ENCODE data around the gene LYRM1.
"Not testable (repeated sequence)": the region's sequence is repeated elsewhere in the genome, so short reads cannot be mapped to it uniquely, and the experiment has no call there.

The LYRM1 gene, protein sequence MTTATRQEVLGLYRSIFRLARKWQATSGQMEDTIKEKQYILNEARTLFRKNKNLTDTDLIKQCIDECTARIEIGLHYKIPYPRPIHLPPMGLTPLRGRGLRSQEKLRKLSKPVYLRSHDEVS

DNA sequence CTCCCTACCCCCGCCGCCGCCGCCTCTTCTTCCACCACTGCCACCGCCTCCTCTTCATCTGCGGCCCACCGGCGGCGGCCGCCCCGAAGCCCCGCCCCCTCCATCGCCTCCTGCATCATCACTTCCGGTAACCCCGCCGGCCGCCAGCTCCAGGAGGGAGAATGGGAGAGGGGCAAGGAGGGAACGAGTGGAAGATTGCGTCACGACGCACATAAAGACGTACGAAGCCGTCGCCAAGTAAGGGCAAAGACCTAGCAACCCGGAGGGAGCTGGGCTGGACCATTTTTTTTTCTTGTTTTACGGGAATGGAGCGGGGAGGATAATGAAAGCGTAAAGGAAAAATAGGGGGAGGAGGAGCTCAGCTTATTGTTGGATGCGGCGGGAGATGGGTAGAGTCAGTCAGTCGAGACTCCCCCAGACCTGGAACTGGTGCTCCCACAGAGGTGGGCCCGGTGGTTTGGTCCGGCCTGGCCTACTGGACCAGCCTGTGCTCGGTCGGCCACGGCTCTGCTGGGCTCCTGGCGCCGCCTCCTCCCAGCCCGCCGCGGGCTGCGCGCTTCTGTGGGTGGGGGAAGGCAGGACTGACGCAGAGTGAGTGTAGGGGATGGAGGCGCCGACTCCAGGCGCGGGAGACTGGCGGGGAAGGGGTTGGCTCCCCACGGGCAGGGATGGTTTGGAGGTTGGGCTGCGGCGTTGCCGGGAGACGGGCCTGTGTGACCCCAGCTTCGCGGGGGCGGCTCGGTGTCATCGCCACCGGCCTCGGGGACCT lies at the start of gene LYRM1, which contains the start of gene DCUN1D3:
LYRM1 (plus strand) TSS at position 473 of the 769 bp plus-strand sequence. CDS start 14,785 bp downstream, outside the sequence.
DCUN1D3 (minus strand) TSS at position 60 of the 769 bp plus-strand sequence. CDS start 37,820 bp downstream, outside the sequence.
- peak; percentile 94 to 97 for DNase-seq

DNA sequence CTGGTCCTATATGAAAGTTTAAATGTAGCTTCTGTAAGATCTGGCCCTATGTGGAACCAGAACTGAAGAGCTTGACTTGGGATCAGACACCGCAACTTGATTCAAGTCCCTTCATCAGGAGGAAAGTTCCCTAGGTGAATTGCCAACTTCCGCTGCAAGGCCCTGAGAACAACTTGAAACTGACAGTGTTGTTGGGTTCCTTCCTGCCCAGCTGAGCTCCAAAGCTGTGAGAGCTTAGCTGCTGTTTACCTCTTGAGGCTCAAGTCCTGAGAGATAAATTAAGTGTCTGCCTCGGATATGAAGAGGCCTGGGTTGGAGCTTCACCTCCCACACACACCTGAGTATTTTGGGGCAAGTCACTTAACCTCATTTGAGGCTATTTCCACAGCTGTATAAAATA lies 49.6 kb upstream of the LYRM1 start:
- no peak for DNase-seq

DNA sequence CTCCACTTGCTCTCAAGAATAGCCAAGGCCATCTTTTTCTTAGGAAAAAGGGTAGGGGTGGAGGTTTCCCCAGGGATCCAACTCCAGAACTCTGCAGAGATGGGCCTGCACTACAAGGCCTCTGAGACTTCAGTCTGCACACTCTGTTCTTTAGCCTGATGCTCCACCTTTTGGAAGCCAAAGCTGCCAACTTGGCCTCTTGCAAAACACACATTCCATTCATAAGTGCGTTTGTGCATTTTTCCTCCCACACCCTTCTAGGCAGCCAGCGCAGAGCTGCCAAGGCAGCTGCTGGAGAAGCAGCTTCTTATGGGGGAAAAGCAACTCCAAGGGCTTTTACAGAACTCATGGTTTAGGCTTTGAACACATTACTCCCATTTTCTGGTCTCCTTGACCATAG lies 49.0 kb upstream of the LYRM1 start:
- DNase-seq = no peak

DNA sequence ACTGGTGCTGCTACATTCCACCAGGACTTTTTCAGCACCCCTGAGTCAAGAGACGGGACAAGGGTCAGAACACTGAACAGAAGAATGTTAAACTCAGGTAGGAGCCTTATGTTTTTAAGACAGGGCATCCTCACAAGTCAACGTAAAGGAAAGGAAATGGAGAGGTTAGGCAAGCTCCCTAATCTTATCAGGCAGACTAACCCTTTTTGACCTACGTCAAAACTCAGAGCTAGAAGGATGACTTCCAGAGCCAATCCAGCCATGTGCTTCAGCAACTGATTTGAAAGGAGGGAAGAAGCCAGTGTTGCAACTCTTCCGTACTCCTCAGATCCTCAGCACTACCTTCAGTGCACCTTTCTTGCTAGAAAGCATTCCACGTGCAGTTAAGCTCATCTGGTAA lies 47.4 kb upstream of the LYRM1 start:
- no peak for DNase-seq

DNA sequence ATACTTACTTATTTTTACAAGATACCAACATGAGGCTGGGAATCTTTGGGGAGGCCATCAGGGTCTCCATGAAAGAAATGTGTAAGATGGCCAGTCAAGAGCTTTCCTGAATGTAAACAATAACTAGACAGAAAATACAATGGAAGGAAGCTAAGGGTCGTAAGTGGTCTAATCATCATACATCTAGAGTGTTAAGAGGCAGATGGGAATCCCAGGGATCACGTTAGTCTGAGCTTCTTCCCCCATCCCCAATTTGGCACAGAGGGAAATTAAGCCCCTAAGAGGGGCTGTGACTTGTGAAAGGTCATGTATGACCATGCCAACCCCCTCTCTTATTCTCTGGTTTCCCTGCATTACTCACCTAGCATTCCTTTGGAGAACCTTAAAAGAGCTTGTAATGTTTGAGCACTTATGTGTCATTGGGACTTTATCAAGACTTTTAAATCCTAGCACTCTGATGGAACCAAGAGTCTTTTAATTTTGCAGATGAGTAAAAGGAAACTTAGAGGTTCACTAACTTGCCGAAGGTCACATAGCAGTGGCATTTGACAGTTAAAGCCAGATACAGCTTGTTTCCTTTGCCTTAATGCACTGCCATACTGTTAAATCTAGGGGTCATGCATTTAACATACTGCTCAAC lies 46.5 kb upstream of the LYRM1 start:
- DNase-seq = no peak

DNA sequence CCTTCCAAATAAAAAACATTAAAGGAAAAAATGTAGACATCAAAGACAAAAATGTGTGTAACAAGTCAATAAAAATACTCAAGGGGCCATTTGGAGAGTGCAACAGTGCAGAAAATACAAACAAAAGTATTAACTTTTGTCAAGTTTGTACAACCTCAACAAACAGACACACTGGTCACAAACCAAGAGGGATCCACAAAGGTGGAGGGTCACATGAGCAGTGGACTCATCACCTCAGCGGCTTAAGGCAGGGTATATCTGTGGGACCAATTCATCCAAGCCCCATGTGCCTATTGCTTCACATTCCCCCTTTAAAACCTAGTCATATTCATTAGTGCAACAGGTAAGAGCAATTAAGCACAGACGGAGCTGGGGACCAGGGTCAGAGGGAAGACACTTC lies 45.6 kb upstream of the LYRM1 start:
- DNase-seq = no peak

DNA sequence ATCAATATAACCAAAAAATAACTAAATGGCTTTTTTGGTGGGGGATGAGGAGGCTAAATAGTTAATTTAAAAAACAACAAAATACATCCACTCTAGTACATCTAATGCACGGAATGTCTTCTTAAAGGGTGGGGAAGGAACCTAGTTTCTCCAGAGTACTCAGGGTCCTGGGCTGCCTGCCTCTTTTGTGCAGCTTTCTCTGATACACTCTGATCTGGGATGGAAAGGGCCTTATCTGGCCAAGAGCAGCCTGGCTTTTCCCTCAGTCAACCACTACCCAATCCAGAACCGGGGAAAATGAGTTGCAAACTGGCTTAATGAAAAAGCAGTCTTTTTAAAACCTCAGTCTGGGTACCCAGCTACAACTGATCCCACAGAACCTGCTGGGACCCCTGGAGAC lies 43.3 kb upstream of the LYRM1 start:
- DNase-seq = no peak

DNA sequence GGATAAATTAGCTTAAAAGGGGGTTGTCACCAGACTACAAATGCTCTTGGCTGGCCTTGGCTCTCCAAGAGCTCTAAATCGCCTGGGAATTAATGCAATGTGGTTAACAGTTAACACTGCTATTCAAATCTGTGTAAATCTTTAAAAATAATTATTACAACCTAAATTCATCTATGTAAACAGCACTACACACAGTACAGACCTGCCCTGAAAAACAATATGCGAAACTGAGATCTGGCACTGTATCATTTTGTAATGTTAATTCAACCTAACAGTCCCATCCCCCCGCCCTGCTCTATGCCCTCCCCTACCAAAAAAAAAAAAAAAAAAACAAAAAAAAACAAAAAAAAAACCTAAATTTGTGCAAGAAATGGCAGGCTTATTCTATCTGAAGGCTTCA lies 41.3 kb upstream of the LYRM1 start:
- DNase-seq = no peak

DNA sequence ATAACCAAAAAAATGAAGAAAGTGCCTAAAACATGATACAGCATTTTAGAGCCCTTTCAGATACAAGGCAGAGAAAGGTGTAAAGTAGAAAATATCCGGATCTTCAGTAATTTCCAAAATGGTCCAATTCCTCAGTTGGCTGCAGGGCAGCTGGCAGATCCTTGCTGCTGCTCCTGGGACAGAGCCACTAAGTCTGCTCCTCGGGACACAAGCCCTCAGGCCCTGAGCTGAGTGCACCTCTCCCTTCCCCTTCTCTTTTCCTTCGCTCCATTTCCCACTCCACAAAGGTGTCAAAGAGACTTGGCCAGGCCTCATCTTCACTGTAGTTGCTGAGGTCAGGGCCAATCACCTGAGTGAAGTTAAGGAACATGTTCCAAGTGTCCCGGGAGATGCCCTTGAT lies 40.9 kb upstream of the LYRM1 start:
- no peak for DNase-seq

DNA sequence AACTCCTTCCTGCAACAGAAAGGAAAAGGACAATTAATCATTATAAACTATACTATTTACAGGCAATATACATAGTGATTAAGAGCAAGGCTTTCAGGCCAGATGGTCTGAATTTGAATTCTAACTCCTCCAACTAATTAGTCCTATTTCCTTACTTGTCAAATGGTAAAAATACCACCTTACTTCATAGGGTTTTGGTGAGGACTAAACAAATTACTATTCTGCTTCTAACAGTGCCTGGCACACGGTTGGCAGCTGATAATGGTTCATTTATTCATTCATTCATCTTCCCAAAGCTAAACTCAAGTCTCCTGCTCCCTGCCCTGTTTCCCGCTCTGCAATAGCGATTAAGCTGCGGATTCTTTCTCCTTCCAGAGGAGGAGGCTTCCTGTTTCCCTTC lies 40.2 kb upstream of the LYRM1 start:
- no peak for DNase-seq

DNA sequence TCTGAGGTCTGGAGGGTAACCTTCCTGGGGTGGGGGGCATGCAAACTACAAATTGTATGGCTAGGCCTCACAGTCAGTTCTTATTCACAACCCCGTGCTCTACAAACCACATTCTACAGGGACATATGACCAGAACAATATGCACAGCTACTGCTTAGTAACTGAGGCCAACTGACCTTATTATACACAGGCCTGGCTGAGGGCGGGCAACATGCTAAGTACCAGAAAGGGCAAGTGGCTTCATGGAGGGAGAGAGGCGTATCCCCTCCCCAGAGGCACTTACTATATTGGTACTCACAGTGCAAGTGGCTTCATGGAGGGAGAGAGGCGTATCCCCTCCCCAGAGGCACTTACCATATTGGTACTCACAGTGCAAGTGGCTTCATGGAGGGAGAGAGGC lies 39.6 kb upstream of the LYRM1 start:
- not testable (repeated sequence) for DNase-seq

DNA sequence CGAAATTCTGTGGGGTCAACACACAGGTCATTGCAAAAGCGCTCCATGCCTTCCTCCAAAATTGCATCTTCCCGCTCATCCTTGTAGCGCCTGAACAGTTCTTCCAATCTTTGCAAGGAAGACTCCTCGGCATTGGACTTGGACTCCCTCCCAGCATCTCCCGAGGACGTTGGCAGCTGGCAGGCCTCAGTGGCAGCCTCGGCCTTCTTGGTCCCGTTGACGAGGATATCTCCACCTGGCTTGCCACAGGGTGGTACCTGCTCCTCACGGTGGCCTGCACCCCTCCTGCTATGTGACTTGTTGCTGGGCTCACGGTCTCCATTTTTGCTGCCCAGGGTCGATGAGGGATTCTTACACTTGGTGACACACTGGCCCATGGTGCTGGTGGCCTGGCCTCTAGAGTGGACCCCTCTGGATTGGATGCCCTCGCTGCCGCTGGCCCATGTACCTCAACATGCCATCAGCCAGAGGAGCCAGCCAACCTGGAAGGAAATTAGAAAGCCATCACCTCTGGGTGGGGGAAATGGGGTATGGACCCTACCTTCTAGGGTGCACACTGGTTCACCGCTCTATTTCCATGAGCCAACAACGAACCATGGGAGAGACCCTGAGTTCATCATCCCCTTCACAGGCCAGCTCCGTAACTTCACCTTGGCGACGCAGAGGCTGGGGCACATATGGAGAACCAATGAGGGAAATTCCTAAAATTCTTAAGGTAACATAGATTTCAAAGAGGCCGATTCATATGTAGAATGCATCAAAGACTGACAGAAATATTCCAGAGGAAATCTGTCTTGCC lies 38.2 kb upstream of the LYRM1 start:
- DNase-seq = no peak

DNA sequence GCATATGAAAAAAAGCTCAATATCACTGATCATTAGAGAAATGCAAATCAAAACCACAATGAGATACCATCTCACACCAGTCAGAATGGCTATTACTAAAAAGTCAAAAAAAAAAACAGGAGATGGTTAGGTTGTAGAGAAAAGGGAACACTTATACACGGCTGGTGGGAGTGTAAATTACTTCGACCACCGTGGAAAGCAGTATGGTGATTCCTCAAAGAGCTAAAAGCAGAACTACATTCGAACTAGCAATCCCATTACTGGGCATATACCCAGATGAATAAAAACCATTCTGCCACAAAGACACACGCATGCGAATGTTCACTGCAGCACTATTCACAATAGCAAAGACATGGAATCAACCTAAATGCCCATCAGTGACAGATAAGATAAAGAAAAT lies 36.2 kb upstream of the LYRM1 start:
- DNase-seq = not testable (repeated sequence)

DNA sequence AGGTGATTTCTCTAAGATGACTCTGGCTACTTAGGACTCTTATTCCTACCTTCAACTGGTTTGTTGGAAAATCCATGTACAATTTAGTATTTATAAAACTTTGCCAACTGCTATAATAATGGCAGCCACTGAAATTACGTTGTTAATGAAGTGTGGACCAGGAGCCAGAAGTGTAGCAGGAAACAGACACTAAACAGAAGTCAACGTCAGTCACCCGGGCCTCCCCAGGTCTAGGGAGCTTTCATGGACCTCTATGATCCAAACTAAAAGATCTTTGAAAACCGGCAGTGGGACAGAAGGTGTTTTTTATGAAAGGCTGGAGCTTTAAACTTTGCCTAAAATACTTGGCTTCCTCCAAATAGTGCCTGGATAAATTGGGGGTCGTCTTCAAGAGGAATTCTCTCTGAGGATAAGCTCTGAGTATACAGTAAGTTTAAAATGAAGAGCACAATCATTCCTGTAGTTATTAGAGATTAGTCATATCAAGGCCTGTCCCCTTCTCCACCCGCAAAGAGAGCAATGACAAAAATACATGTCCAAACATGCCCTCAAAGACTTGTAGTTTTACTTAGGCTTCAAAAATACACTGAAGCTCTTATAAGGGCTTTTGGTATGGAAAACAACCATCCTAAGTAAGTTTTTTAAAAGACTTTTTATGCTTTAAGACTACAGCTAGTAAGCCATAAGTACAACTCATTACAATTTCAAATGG lies 35.0 kb upstream of the LYRM1 start:
- DNase-seq = no peak

DNA sequence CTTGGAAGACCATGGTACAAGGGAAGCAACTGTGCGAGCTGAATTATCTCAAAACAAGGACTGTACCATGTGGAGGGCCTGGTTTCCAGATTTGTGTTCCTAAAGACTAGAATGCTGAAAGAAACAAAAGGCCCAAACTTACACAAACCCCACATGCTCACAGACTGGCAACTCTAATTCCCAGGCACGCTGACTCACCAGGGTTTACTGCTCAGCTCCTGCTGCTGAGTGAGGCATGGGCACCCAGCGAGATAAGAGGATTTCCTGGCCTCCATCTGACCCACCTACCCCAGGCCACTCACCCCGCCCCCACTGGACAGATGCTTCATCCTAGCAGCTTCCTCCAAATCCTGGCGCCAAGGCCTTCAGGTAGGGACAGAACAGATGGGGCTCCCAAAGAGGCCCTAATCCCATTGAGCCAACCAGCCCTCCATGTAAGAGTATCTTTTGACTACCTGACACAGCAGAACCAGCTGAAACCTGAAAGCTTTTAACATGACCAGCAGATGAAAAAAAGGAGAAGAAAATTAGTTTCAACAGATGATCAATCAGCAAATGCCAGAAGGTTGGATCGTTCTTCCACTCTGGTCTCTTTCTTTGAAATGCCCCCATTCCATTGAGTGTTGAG lies 34.3 kb upstream of the LYRM1 start:
- no peak for DNase-seq

DNA sequence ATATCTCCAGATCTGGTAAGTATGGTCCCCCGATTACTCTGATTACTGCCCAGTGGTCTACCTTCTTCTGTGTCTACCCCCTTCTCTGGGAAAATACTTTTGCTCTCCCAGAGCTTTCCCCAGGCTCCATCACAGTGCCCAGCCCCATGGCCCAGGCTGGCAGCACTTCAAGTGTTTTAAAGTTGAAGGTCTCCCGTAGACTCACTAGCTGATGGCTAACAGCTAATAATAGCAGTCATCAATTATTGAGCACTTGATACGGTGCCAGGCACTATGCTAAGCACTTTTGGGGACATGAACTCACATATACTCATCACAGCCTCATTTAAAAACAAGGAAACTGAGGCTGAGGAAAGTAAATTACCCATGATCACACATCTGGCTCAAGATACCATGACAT lies 33.8 kb upstream of the LYRM1 start:
- no peak for DNase-seq

DNA sequence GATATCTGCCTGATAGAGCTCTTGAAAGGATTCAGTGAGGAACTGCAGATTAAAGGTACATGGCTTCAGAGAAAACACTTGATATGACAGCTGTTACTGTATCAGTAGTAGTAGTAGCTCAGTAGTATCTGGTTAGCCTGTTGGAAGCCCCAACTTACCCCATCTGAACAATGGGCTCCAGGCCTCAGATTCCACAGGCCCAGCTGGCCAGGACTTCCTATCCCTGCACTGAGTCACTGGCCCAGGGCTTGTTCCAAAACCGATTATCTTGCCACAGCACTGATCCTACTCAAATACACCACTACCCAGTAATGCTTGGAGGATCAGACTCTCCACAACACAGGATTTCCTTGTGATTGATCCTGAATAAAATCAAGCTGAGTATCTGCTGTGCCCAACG lies 33.0 kb upstream of the LYRM1 start:
- DNase-seq = no peak

DNA sequence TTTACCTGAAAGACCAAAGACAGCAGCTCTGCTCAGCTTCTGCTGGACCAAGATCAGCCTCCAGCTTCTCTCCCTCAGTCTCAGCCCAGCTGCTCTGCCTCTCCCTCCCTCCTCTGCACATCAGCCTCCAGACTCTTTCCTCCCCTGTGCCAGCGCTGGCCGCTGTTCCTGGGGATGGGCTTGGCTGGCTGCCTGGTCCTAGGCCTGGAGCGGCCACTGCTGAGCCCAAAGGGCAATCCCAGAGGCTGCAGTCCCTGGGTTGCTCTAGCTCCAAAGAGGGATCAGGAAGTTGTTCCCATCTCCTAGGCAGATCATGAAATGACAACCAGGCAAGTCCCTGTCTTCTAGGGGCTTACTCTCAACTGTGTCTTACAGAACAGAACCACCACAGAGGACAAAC lies 31.7 kb upstream of the LYRM1 start:
- DNase-seq = no peak

DNA sequence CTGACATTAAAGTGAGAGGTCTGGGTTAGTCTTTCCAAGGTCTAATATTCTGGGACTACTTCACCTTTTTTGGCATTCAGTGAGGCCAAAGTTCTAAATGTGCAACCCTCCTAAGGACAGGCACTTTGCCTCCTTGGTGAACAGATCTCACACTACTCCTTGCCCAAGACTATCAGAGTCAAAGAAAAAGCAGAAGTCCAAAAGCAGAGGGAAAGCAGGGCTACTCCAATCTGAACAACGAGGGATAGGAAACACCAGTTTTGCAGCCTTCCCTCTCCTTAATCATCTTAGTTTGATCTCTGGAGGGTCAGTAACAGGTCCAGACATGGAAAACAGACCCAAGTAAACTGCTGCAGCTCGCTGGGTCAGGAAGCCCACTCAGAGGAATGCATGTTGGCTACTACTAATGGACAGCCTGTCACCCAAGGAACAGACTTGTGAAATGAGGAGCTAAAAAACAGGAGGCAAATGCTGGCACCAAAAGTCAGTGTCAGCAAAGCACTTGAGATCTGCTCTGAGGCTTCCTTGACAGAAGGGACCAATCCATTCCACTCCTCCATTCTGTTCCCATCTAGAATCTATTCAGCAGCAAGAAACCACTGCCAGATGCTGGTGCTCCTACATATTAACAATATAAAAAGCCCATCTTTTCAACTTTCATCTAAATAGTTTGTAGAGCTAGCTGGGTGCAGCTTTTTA lies 30.3 kb upstream of the LYRM1 start:
- DNase-seq = no peak

DNA sequence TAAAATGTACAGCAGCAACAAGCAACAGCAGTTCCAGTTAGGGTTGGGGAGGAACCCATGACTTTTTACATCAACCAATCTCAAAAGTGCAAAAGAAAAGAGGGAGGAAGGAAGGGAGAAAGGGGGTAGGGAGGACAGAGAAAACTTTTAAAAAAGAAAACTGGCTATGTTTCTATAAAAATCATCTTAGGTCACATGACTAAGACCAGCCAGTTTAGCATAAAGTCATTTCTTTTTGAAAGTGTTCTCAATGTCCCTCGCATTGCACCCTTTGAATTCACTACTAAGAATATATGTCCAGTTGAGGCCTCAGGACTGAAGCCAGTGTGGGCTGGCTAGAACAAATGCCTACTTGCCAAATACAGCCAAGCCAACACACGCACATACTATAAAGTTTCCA lies 29.3 kb upstream of the LYRM1 start:
- no peak for DNase-seq

DNA sequence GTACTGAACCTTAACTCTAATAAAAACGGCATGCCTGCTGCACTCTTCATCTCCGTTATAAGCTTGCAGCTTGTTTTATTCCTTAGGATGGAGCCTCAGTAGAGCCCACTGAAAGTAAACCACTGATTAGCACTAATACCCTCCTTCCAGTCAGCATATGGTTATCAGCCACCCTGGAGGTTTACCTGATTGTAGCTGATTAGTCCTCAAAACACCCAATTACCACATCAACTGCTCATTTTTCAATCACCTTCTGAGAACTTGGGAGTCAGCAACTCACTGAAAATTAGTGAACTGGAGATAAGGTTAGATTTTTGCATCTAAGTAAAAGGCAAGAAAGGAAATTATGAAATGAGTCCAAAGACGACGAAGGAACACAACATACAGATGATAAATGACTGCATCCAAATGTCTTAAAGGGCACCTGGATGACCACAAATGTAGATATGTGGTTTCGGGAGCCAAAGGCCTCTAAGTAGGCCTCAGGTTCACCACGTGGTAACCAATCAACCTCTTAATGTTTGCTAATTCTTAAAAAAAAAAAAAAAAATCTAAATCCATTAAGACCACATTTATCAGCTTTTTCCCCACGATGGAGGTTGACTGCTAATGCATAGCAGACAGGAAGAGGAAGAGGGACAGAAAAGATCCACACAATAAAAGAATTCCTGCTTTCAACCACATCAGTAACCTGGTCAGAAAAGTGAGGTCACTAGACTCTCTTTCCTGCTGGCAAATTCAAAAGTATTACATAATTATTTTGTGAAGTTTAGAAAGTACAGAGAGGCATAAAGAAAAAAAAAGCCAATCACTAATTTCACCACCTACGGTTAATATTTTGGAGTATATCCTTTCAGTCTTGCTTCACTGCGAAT lies 28.4 kb upstream of the LYRM1 start:
- DNase-seq = no peak
